B cell (primary cell): ENCODE data around the gene COL9A3. TPM values are rescaled to one million over a fixed set of nuclear protein-coding genes. Genes with fewer than 3 reads are reported as not detected.

ENCODE experiments used
- ATAC-seq: fragments of 200-7000 bp; cut with Tn5 transposase; one replicate; pipeline ENCODE4 v1.10.0; 2021; ENCODE audit warnings: low read depth, mild to moderate bottlenecking, moderate number of reproducible peaks, moderate library complexity
- CTCF ChIA-PET: fragments of 350-600 bp; sonication (Branson Sonifier 250); formaldehyde crosslinking; loops from one replicate; lab custom pipeline; 2021; ENCODE audit warnings: antibody characterized with exemption, inconsistent platforms; lab: Charles Lee
- POLR2A ChIA-PET: fragments of 350-600 bp; sonication (Branson Sonifier 250); formaldehyde crosslinking; loops from one replicate; lab custom pipeline; 2021; ENCODE audit warnings: antibody characterized with exemption; lab: Charles Lee
- DNase-seq: peaks from one replicate; pipeline ENCODE4 v3.0.0; 2013
- H2AFZ ChIP-seq: 2 replicates; pipeline ENCODE4 v1.6.1; 2012; ENCODE audit warnings: mild to moderate bottlenecking, low read depth, low read length; ENCODE audit not compliant: insufficient read depth, poor library complexity, severe bottlenecking
- H3K27ac ChIP-seq, 2 donors: 1 replicate in 1 of 2; 2 replicates in 1 of 2; pipeline ENCODE4 v1.5.1; 2012 to 2013; ENCODE audit warnings: low read length in 2 of 2, mild to moderate bottlenecking in 2 of 2, moderate library complexity in 1 of 2
- H3K27me3 ChIP-seq, 4 experiments: fragments of 200-600 bp in 1 of 4; sonication (generic) in 1 of 4; replicated peaks in 1 of 4; 1 replicate in 2 of 4; 2 replicates in 2 of 4; pipeline versions ENCODE4 v1.6.1 to v1.7.0; 2013 to 2016; ENCODE audit warnings: low read length in 3 of 4, mild to moderate bottlenecking in 2 of 4, mixed read lengths in 1 of 4, moderate library complexity in 1 of 4; ENCODE audit not compliant: insufficient read depth in 4 of 4, control insufficient read depth in 3 of 4; ENCODE audit errors: control extremely low read depth in 1 of 4
- H3K36me3 ChIP-seq, 2 experiments: replicated peaks in 1 of 2; 1 replicate in 1 of 2; 2 replicates in 1 of 2; pipeline versions ENCODE4 v1.6.1 to v1.7.1; 2013; ENCODE audit warnings: low read length in 1 of 2; ENCODE audit not compliant: insufficient read depth in 2 of 2, control insufficient read depth in 1 of 2; ENCODE audit errors: control extremely low read depth in 1 of 2, extremely low read depth in 1 of 2
- H3K4me1 ChIP-seq, 2 donors: fragments of 200-600 bp in 1 of 2; sonication (generic) in 1 of 2; 1 replicate in 1 of 2; 2 replicates in 1 of 2; pipeline versions ENCODE4 v1.5.1 to v1.6.1; 2013 to 2017; ENCODE audit warnings: low read length in 2 of 2; ENCODE audit not compliant: control insufficient read depth in 2 of 2, insufficient read depth in 2 of 2
- H3K4me2 ChIP-seq: replicated peaks from 2 replicates; pipeline ENCODE3; 2012; ENCODE audit warnings: mild to moderate bottlenecking, low read depth, low read length; ENCODE audit not compliant: poor library complexity, severe bottlenecking
- H3K4me3 ChIP-seq, 5 experiments: fragments of 200-600 bp in 1 of 5; sonication (generic) in 1 of 5; 1 replicate in 3 of 5; 2 replicates in 2 of 5; pipeline versions ENCODE4 v1.5.1 to v1.7.0; 2011 to 2016; ENCODE audit warnings: low read length in 4 of 5, mild to moderate bottlenecking in 4 of 5, low read depth in 2 of 5, control low read depth in 1 of 5, moderate library complexity in 1 of 5; ENCODE audit not compliant: insufficient read depth in 1 of 5; ENCODE audit errors: control extremely low read depth in 1 of 5, extremely low read depth in 1 of 5
- H3K79me2 ChIP-seq: fragments of 200-600 bp; sonication (generic); one replicate; pipeline ENCODE4 v1.6.0; 2016; ENCODE audit warnings: low read length; ENCODE audit not compliant: control insufficient read depth, insufficient read depth
- H3K9ac ChIP-seq: fragments of 200-600 bp; sonication (generic); 2 replicates; pipeline ENCODE4 v1.6.1; 2017; ENCODE audit warnings: mild to moderate bottlenecking, low read length, moderate library complexity
- H3K9me3 ChIP-seq, 3 donors: one replicate each; pipeline versions ENCODE4 v1.6.1 to v1.7.1; 2013; ENCODE audit warnings: low read length in 2 of 3; ENCODE audit not compliant: control insufficient read depth in 2 of 3, insufficient read depth in 1 of 3; ENCODE audit errors: control extremely low read depth in 1 of 3
- H4K20me1 ChIP-seq: 2 replicates; pipeline ENCODE4 v1.6.0; 2012; ENCODE audit warnings: mild to moderate bottlenecking, low read length; ENCODE audit not compliant: insufficient read depth, control insufficient read depth, poor library complexity, severe bottlenecking
- H3K27ac Mint-ChIP-seq: one replicate; pipeline ENCODE4 v1.8.0; 2021; ENCODE audit warnings: mixed read lengths
- H3K27me3 Mint-ChIP-seq: one replicate; pipeline ENCODE4 v1.8.0; 2021; ENCODE audit warnings: mixed read lengths
- H3K4me1 Mint-ChIP-seq: one replicate; pipeline ENCODE4 v1.8.0; 2021; ENCODE audit warnings: mixed read lengths
- H3K4me3 Mint-ChIP-seq: one replicate; pipeline ENCODE4 v1.8.0; 2021; ENCODE audit warnings: mixed read lengths
- H3K9me3 Mint-ChIP-seq: one replicate; pipeline ENCODE4 v1.8.0; 2022; ENCODE audit warnings: mixed read lengths; ENCODE audit not compliant: insufficient read depth
- EZH2 ChIP-seq: IDR thresholded peaks from 2 replicates; pipeline ENCODE4 v1.6.1; 2012; ENCODE audit warnings: borderline replicate concordance, low read depth, mild to moderate bottlenecking, moderate library complexity, low read length; ENCODE audit not compliant: insufficient read depth, poor library complexity, severe bottlenecking
- WGBS: methylation state at CpG from one replicate; pipeline ENCODE4 v1.1.5; 2013; ENCODE audit warnings: missing lambda C conversion rate; ENCODE audit not compliant: insufficient coverage; 5-methylcytosine and 5-hydroxymethylcytosine counted together
- intact Hi-C: fragments of 100-400 bp; cut with micrococcal nuclease; formaldehyde crosslinking; loops from one replicate; pipeline ENCODE4 v1.10.0; 2022
- polyA plus RNA-seq: library from polyadenylated mRNA; depleted of rRNA; stranded (reverse); fragments of >200 nt; gene quantifications from 2 replicates; pipeline ENCODE4 v1.2.3, GENCODE V29; 2012
- total RNA-seq, 2 donors: library from RNA; stranded (reverse); fragments of 120-200 nt in 1 of 2; gene quantifications; 1 replicate in 1 of 2; 2 replicates in 1 of 2; pipeline versions ENCODE4 v1.2.3 to v1.2.4, GENCODE V29; 2013 to 2022
- TF ChIP-seq, protein P1 (sequence below): fragments of 200-600 bp; IDR thresholded peaks from one replicate; pipeline ENCODE4 v1.8.0; 2022; ENCODE audit warnings: antibody characterized with exemption, mild to moderate bottlenecking

COL9A3 gene
- total and polyA plus RNA-seq, 2 donors (not counting 1 experiment from before 2014, with no cell fraction given): 10.7 to 96.3 TPM

DNA sequence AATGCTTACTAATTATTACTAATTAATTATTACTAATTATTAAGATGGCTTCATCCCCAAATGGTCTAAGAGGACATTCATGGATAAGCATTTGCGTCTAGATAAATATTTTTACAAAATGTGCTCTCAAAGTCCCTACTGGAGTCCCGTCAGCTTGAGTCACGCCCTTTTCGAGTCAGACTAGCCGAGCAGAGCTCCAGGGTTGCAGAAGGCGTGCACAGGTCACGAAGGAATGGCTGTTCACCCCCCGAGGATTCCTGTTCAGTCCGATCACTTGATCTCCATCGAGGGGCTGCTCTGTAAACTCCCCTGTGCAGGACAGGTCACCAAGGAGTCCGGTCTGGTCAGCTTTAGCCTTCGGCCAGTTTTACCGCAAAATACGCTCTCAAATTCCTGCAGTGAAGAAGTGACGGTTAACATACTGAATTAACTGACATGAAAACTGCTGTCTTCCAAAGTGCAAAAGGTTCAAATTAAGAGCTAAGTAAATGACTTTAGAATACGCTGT, 24.9 kb downstream of the COL9A3 start:
- H3K4me2 ChIP-seq: no peak overlapping the region
- intact Hi-C loops: no loop called here
- H3K4me1 Mint-ChIP-seq: peaks cover 22% of the 10 kb centered on the region
- H3K36me3 ChIP-seq: peaks cover 0 to 3% of the 10 kb centered on the region in 2 experiments
- ATAC-seq (no peak), DNase-seq (no peak)
- no peaks in the 10 kb centered on the region for H3K79me2 ChIP-seq
- TF ChIP-seq EZH2: no peak
- TF ChIP-seq, protein P1, sequence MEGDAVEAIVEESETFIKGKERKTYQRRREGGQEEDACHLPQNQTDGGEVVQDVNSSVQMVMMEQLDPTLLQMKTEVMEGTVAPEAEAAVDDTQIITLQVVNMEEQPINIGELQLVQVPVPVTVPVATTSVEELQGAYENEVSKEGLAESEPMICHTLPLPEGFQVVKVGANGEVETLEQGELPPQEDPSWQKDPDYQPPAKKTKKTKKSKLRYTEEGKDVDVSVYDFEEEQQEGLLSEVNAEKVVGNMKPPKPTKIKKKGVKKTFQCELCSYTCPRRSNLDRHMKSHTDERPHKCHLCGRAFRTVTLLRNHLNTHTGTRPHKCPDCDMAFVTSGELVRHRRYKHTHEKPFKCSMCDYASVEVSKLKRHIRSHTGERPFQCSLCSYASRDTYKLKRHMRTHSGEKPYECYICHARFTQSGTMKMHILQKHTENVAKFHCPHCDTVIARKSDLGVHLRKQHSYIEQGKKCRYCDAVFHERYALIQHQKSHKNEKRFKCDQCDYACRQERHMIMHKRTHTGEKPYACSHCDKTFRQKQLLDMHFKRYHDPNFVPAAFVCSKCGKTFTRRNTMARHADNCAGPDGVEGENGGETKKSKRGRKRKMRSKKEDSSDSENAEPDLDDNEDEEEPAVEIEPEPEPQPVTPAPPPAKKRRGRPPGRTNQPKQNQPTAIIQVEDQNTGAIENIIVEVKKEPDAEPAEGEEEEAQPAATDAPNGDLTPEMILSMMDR: no peak
- no peaks in the 10 kb centered on the region for H4K20me1 ChIP-seq
- H3K27me3 ChIP-seq: no peaks in the 10 kb centered on the region
- peaks cover 17 to 23% of the 10 kb centered on the region in 2 donors for H3K4me1 ChIP-seq
- H2AFZ ChIP-seq: no peak overlapping the region
- H3K9ac ChIP-seq: no peak overlapping the region
- H3K4me3 Mint-ChIP-seq: no peak overlapping the region
- no peaks in the 10 kb centered on the region for H3K27me3 Mint-ChIP-seq
- WGBS: 96% methylated on average over 15 of the region's 16 CpGs
- no peak overlapping the region for H3K4me3 ChIP-seq
- H3K27ac Mint-ChIP-seq: no peak overlapping the region
- no peak overlapping the region for H3K27ac ChIP-seq
- CTCF ChIA-PET: interaction anchor here (0.6 to 0.7 kb wide), 2 partner anchors 10 to 162 kb away, joined by 3 read pairs; no protein-coding TSS in a partner anchor
- no peaks in the 10 kb centered on the region for H3K9me3 Mint-ChIP-seq
- H3K9me3 ChIP-seq: no peaks in the 10 kb centered on the region
- POLR2A ChIA-PET: interaction anchor here (1.6 kb wide), 1 partner anchor 16 kb away, joined by 4 read pairs; no protein-coding TSS in a partner anchor

DNA sequence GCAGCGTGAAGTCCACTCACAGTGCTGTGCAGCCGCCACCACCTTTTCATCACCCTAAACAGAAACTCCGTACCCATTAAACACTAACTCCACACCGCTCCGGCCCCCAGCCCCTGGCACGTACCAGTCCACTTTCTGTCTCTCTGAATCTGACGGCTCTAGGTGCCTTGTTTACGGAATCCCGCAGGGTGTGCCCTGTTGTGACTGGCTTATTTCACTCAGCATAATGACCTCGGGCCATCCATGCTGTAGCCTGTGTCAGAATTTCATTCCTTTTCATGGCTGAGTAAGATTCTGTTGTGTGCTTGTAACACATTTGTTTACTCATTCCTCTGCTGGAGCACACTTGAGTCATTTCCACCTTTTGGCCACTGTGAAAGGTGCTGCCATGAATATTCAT, 26.8 kb downstream of the COL9A3 start:
- intact Hi-C loops: no loop called here
- H3K9me3 Mint-ChIP-seq: no peaks in the 10 kb centered on the region
- Histone ChIP-seq H3K36me3 (no peaks in the 10 kb centered on the region), H4K20me1 (no peaks in the 10 kb centered on the region), H3K79me2 (no peaks in the 10 kb centered on the region), H3K4me2 (no peak overlapping the region), H3K27ac (no peak overlapping the region), H3K4me3 (no peak overlapping the region), H3K4me1 (peaks cover under 1 to 4% of the 10 kb centered on the region in 2 donors), H3K27me3 (no peaks in the 10 kb centered on the region), H3K9ac (no peak overlapping the region), H2AFZ (no peak overlapping the region), H3K9me3 (no peaks in the 10 kb centered on the region)
- TF ChIP-seq EZH2: no peak
- TF ChIP-seq, protein P1: no peak
- ChIA-PET CTCF (no interaction called here), POLR2A (no interaction called here)
- H3K4me3 Mint-ChIP-seq: no peak overlapping the region
- DNase-seq: no peak
- no peaks in the 10 kb centered on the region for H3K27me3 Mint-ChIP-seq
- H3K4me1 Mint-ChIP-seq: peaks cover 7% of the 10 kb centered on the region
- ATAC-seq: no peak
- H3K27ac Mint-ChIP-seq: no peak overlapping the region
- WGBS: 100% methylated on average over 8 of the region's 10 CpGs
